Mesenchymal stem cell (in vitro differentiated cells and primary cell): ENCODE measurements around the gene FHIT.

Experiments
- DNase-seq: peaks from one replicate; pipeline ENCODE4 v3.0.0-alpha.2; 2013
- H2AFZ ChIP-seq: one replicate; pipeline ENCODE4 v1.6.1; 2013; ENCODE audit warnings: low read depth, mild to moderate bottlenecking, control low read depth, inconsistent platforms, low read length, moderate library complexity
- H2AK5ac ChIP-seq: 2 replicates; pipeline ENCODE4 v1.6.1; 2013; ENCODE audit warnings: low read length, moderate library complexity, mild to moderate bottlenecking, inconsistent platforms; ENCODE audit not compliant: severe bottlenecking
- H2BK120ac ChIP-seq: one replicate; pipeline ENCODE4 v1.6.1; 2013; ENCODE audit warnings: low read depth, mild to moderate bottlenecking, inconsistent platforms, low read length, moderate library complexity
- H2BK12ac ChIP-seq, 2 experiments: one replicate each; pipeline ENCODE4 v1.6.1; 2013; ENCODE audit warnings: inconsistent platforms in 2 of 2, low read length in 2 of 2, mild to moderate bottlenecking in 2 of 2, moderate library complexity in 2 of 2, control low read depth in 1 of 2
- H2BK15ac ChIP-seq: one replicate; pipeline ENCODE4 v1.6.1; 2013; ENCODE audit warnings: mild to moderate bottlenecking, low read depth, inconsistent platforms; ENCODE audit not compliant: poor library complexity, severe bottlenecking
- H2BK5ac ChIP-seq: 2 replicates; pipeline ENCODE4 v1.6.1; 2013; ENCODE audit warnings: low read depth, mild to moderate bottlenecking, low read length, control low read depth, inconsistent platforms; ENCODE audit not compliant: poor library complexity, severe bottlenecking
- H3K14ac ChIP-seq, 2 experiments: one replicate each; pipeline ENCODE4 v1.6.1; 2013; ENCODE audit warnings: inconsistent platforms in 2 of 2, low read length in 2 of 2, control low read depth in 1 of 2, mild to moderate bottlenecking in 1 of 2, moderate library complexity in 1 of 2
- H3K18ac ChIP-seq, 2 experiments: one replicate each; pipeline ENCODE4 v1.6.1; 2013; ENCODE audit warnings: inconsistent platforms in 2 of 2, low read length in 2 of 2, control low read depth in 1 of 2, low read depth in 1 of 2, mild to moderate bottlenecking in 1 of 2
- H3K23ac ChIP-seq, 2 experiments: one replicate each; pipeline ENCODE4 v1.6.1; 2013; ENCODE audit warnings: inconsistent platforms in 2 of 2, low read length in 2 of 2, mild to moderate bottlenecking in 2 of 2, moderate library complexity in 2 of 2, control low read depth in 1 of 2
- H3K27ac ChIP-seq: 2 replicates; pipeline ENCODE4 v1.5.1; 2013; ENCODE audit warnings: mild to moderate bottlenecking, moderate library complexity, low read length, control low read depth, inconsistent platforms; ENCODE audit not compliant: poor library complexity, severe bottlenecking
- H3K27me3 ChIP-seq, 2 experiments: 2 replicates each; pipeline versions ENCODE4 v1.6.1 to v1.7.0; 2013; ENCODE audit warnings: low read length in 2 of 2, mild to moderate bottlenecking in 2 of 2, moderate library complexity in 2 of 2, control low read depth in 1 of 2, inconsistent platforms in 1 of 2; ENCODE audit not compliant: control insufficient read depth in 1 of 2, insufficient read depth in 1 of 2
- H3K36me3 ChIP-seq, 2 experiments: 2 replicates each; pipeline versions ENCODE4 v1.6.1 to v1.7.0; 2013; ENCODE audit warnings: low read length in 2 of 2, control low read depth in 1 of 2, inconsistent platforms in 1 of 2, low read depth in 1 of 2, mild to moderate bottlenecking in 1 of 2; ENCODE audit not compliant: insufficient read depth in 2 of 2, control insufficient read depth in 1 of 2
- H3K4ac ChIP-seq, 2 experiments: one replicate each; pipeline ENCODE4 v1.6.1; 2013; ENCODE audit warnings: inconsistent platforms in 2 of 2, low read length in 2 of 2, mild to moderate bottlenecking in 2 of 2, moderate library complexity in 2 of 2, control low read depth in 1 of 2, low read depth in 1 of 2
- H3K4me1 ChIP-seq: 2 replicates; pipeline ENCODE4 v1.6.1; 2013; ENCODE audit warnings: low read depth, low read length, control low read depth; ENCODE audit not compliant: control insufficient read depth, insufficient read depth
- H3K4me2 ChIP-seq: 2 replicates; pipeline ENCODE4 v1.6.1; 2013; ENCODE audit warnings: low read length, mild to moderate bottlenecking, inconsistent platforms; ENCODE audit not compliant: poor library complexity, severe bottlenecking
- H3K4me3 ChIP-seq, 2 experiments: 2 replicates each; pipeline versions ENCODE4 v1.5.1 to v1.7.0; 2013; ENCODE audit warnings: low read length in 2 of 2, mild to moderate bottlenecking in 2 of 2, control low read depth in 1 of 2, low read depth in 1 of 2; ENCODE audit not compliant: insufficient read depth in 1 of 2
- H3K79me1 ChIP-seq: replicated peaks from 2 replicates; pipeline ENCODE4 v1.6.1; 2013; ENCODE audit warnings: mild to moderate bottlenecking, control low read depth, low read length, inconsistent platforms; ENCODE audit not compliant: poor library complexity, severe bottlenecking
- H3K9ac ChIP-seq: 2 replicates; pipeline ENCODE4 v1.7.0; 2013; ENCODE audit warnings: mild to moderate bottlenecking, low read length, moderate library complexity
- H3K9me3 ChIP-seq: 2 replicates; pipeline ENCODE4 v1.7.0; 2013; ENCODE audit warnings: mild to moderate bottlenecking, low read length; ENCODE audit not compliant: control insufficient read depth
- H4K8ac ChIP-seq: one replicate; pipeline ENCODE4 v1.6.1; 2013; ENCODE audit warnings: inconsistent platforms, mild to moderate bottlenecking, low read length, moderate library complexity
- H4K91ac ChIP-seq: one replicate; pipeline ENCODE4 v1.6.1; 2013; ENCODE audit warnings: mild to moderate bottlenecking, low read length, inconsistent platforms
- WGBS: methylation state at CpG from one replicate; pipeline ENCODE4 v1.1.7; 2013; ENCODE audit warnings: mixed read lengths; 5-methylcytosine and 5-hydroxymethylcytosine counted together

The FHIT gene

GRCh38 chr3:61031503-61031902 is 219.7 kb downstream of the FHIT start:
- H2BK5ac ChIP-seq: no peak overlapping the region
- H3K4me2 ChIP-seq: no peak overlapping the region
- no peaks in the 10 kb centered on the region for H3K27me3 ChIP-seq
- no peak overlapping the region for H2BK12ac ChIP-seq
- H3K4ac ChIP-seq: no peak overlapping the region
- H3K9me3 ChIP-seq: peaks cover 4% of the 10 kb centered on the region
- no CpG with 5 or more reads among the region's 2 CpGs for WGBS
- H3K27ac ChIP-seq: no peak overlapping the region
- no peak overlapping the region for H3K18ac ChIP-seq
- no peak for DNase-seq
- no peak overlapping the region for H2AK5ac ChIP-seq
- no peak overlapping the region for H4K91ac ChIP-seq
- no peaks in the 10 kb centered on the region for H3K36me3 ChIP-seq
- H3K23ac ChIP-seq: no peak overlapping the region
- no peaks in the 10 kb centered on the region for H3K79me1 ChIP-seq
- no peak overlapping the region for H3K9ac ChIP-seq
- H2AFZ ChIP-seq: no peak overlapping the region
- H2BK15ac ChIP-seq: no peak overlapping the region
- no peak overlapping the region for H2BK120ac ChIP-seq
- H3K4me1 ChIP-seq: peaks cover 2% of the 10 kb centered on the region
- H3K4me3 ChIP-seq: no peak overlapping the region
- H4K8ac ChIP-seq: no peak overlapping the region
- no peak overlapping the region for H3K14ac ChIP-seq

DNA sequence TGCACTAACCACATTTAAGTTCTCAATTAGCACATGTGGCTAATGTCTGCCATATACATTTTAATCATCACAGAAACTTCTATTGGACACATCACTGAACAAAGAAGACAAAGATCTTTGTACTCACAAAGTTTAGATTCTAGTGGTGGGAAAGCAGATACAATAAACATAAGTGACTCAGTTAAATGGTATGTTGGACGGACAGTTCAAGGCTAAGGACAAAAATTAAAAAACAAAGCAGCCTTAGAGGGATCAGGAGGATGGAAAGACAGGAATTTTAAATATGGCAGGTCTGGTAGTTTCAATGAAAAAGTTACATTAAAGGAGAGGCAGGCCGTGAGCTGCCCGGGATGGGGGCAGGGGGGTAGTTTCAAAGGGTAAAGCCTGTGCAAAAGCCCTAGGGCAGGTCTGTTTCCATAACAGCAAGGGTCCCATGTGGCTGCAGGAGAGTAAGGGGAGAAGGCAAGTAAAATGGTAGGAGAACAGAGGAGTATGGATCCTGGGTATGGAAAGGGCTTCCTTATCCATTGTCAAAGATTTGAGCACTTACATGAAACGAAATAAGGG is 220.7 kb downstream of the FHIT start:
- Histone ChIP-seq H2BK12ac (no peak overlapping the region), H3K14ac (no peak overlapping the region), H3K23ac (no peak overlapping the region), H2AFZ (no peak overlapping the region), H3K4me1 (peaks cover 2% of the 10 kb centered on the region), H2BK5ac (no peak overlapping the region), H3K27me3 (no peaks in the 10 kb centered on the region), H3K9me3 (peaks cover 4% of the 10 kb centered on the region), H2BK15ac (no peak overlapping the region), H3K18ac (peak overlapping the region in 1 of 2 experiments; percentile 35), H4K8ac (no peak overlapping the region), H2AK5ac (no peak overlapping the region), H3K36me3 (no peaks in the 10 kb centered on the region), H2BK120ac (no peak overlapping the region), H3K4me3 (no peak overlapping the region), H3K9ac (no peak overlapping the region), H3K79me1 (no peaks in the 10 kb centered on the region), H3K4ac (no peak overlapping the region), H3K4me2 (no peak overlapping the region), H4K91ac (no peak overlapping the region), H3K27ac (peak overlapping the region; percentile 30)
- 50% methylated on average over 4 of the region's 4 CpGs for WGBS
- DNase-seq: peak; percentile 28

GRCh38 chr3:61029194-61029593 is 222.1 kb downstream of the FHIT start:
- Histone ChIP-seq H3K27ac (no peak overlapping the region), H2BK15ac (no peak overlapping the region)

GRCh38 chr3:61018807-61019206 is 232.4 kb downstream of the FHIT start:
- Histone ChIP-seq H2BK12ac (no peak overlapping the region), H3K18ac (no peak overlapping the region), H4K91ac (no peak overlapping the region), H3K14ac (no peak overlapping the region), H3K9ac (no peak overlapping the region), H3K4me2 (no peak overlapping the region), H3K4ac (no peak overlapping the region), H2AK5ac (no peak overlapping the region), H2AFZ (no peak overlapping the region), H3K36me3 (no peaks in the 10 kb centered on the region), H3K79me1 (no peaks in the 10 kb centered on the region), H4K8ac (no peak overlapping the region), H3K4me1 (no peaks in the 10 kb centered on the region), H2BK15ac (no peak overlapping the region), H3K23ac (no peak overlapping the region), H3K4me3 (no peak overlapping the region), H2BK5ac (no peak overlapping the region), H2BK120ac (no peak overlapping the region), H3K9me3 (no peaks in the 10 kb centered on the region), H3K27me3 (no peaks in the 10 kb centered on the region), H3K27ac (no peak overlapping the region)
- no CpG with 5 or more reads among the region's 1 CpG for WGBS
- DNase-seq: no peak

More at GRCh38 chr3:61029194-61029593, 222.1 kb downstream of the FHIT start:
- WGBS: 99% methylated on average over 5 of the region's 5 CpGs
- Histone ChIP-seq H3K4me2 (no peak overlapping the region), H3K79me1 (no peaks in the 10 kb centered on the region), H3K36me3 (no peaks in the 10 kb centered on the region), H3K18ac (no peak overlapping the region), H3K4me3 (no peak overlapping the region), H3K9ac (no peak overlapping the region), H4K91ac (no peak overlapping the region), H4K8ac (no peak overlapping the region), H2BK5ac (no peak overlapping the region), H3K14ac (no peak overlapping the region), H3K4me1 (peaks cover 2% of the 10 kb centered on the region), H2AFZ (no peak overlapping the region), H2BK12ac (no peak overlapping the region), H3K23ac (no peak overlapping the region), H3K4ac (no peak overlapping the region), H3K9me3 (peaks cover 4% of the 10 kb centered on the region), H2AK5ac (peak overlapping the region; percentile 55), H3K27me3 (no peaks in the 10 kb centered on the region), H2BK120ac (no peak overlapping the region)
- DNase-seq: no peak
